Globus pallidus (tissue), 1 donor: ENCODE results near the gene ERICH3.

Experiments used
- DNase-seq: peaks from one replicate; pipeline ENCODE4 v3.0.0-alpha.2; 2015; ENCODE audit warnings: low spot score

ERICH3 gene

GRCh38 chr1:74673351-74674111, at the start of gene ERICH3:
Gene ERICH3, minus strand, starts transcription at chr1:74673792. Its CDS starts 273 bp downstream, at chr1:74673519.
- DNase-seq = no peak

GRCh38 chr1:74717626-74718025, 44.0 kb upstream of the ERICH3 start:
- no peak for DNase-seq

- DNase-seq = no peak
Observed at GRCh38 chr1:74716822-74717221, 43.2 kb upstream of the ERICH3 start.

GRCh38 chr1:74715806-74716205, 42.2 kb upstream of the ERICH3 start:
- DNase-seq = no peak

GRCh38 chr1:74715236-74715502, 41.6 kb upstream of the ERICH3 start:
- no peak for DNase-seq

GRCh38 chr1:74714429-74715235, 41.0 kb upstream of the ERICH3 start:
- no peak for DNase-seq

GRCh38 chr1:74713849-74714248, 40.3 kb upstream of the ERICH3 start:
- DNase-seq = no peak

GRCh38 chr1:74712881-74713280, 39.3 kb upstream of the ERICH3 start:
- no peak for DNase-seq

GRCh38 chr1:74703386-74704182, 30.0 kb upstream of the ERICH3 start:
- DNase-seq = no peak

GRCh38 chr1:74699331-74699730, 25.7 kb upstream of the ERICH3 start:
- no peak for DNase-seq

- DNase-seq = no peak
Observed at GRCh38 chr1:74697832-74698231, 24.2 kb upstream of the ERICH3 start.

GRCh38 chr1:74693473-74693872, 19.9 kb upstream of the ERICH3 start:
- DNase-seq = no peak

GRCh38 chr1:74690909-74691308, 17.3 kb upstream of the ERICH3 start:
- DNase-seq = no peak

- no peak for DNase-seq
Observed at GRCh38 chr1:74690364-74690696, 16.7 kb upstream of the ERICH3 start.

- DNase-seq = peak; percentile 59
Observed at GRCh38 chr1:74689621-74690363, 16.2 kb upstream of the ERICH3 start.

- DNase-seq = no peak
Observed at GRCh38 chr1:74686928-74687327, 13.3 kb upstream of the ERICH3 start.

- no peak for DNase-seq
Observed at GRCh38 chr1:74684301-74684700, 10.7 kb upstream of the ERICH3 start.

- no peak for DNase-seq
Observed at GRCh38 chr1:74683656-74684055, 10.1 kb upstream of the ERICH3 start.

- DNase-seq = no peak
Observed at GRCh38 chr1:74681851-74682250, 8.3 kb upstream of the ERICH3 start.

- DNase-seq = no peak
Observed at GRCh38 chr1:74681449-74681848, 7.9 kb upstream of the ERICH3 start.

GRCh38 chr1:74681001-74681400, 7.4 kb upstream of the ERICH3 start:
- DNase-seq = no peak

GRCh38 chr1:74679811-74680210, 6.2 kb upstream of the ERICH3 start:
- no peak for DNase-seq
